Ishikawa (cell line): ENCODE data around the gene SORCS3.

Source experiments
- CEBPB ChIP-seq: IDR thresholded peaks from 2 replicates; pipeline ENCODE4 v1.6.1; 2012
- CREB1 ChIP-seq: IDR thresholded peaks from 2 replicates; pipeline ENCODE4 v1.6.1; 2012; ENCODE audit warnings: low read depth
- EGR1 ChIP-seq: IDR thresholded peaks from 2 replicates; pipeline ENCODE4 v1.6.1; 2012
- EP300 ChIP-seq: IDR thresholded peaks from 2 replicates; pipeline ENCODE4 v1.6.1; 2012; ENCODE audit warnings: borderline replicate concordance
- FOXM1 ChIP-seq: IDR thresholded peaks from 2 replicates; pipeline ENCODE4 v1.6.1; 2012; ENCODE audit warnings: low read depth, borderline replicate concordance
- NFIC ChIP-seq: IDR thresholded peaks from 2 replicates; pipeline ENCODE4 v1.6.1; 2012
- RAD21 ChIP-seq: IDR thresholded peaks from 2 replicates; pipeline ENCODE4 v1.6.1; 2012; ENCODE audit warnings: low read depth
- TAF1 ChIP-seq: IDR thresholded peaks from 2 replicates; pipeline ENCODE4 v1.6.1; 2012; ENCODE audit warnings: low read depth, mild to moderate bottlenecking
- TCF12 ChIP-seq: IDR thresholded peaks from 2 replicates; pipeline ENCODE4 v1.6.1; 2012; ENCODE audit warnings: low read depth
- TEAD4 ChIP-seq: IDR thresholded peaks from 2 replicates; pipeline ENCODE4 v1.6.1; 2012
- USF1 ChIP-seq: IDR thresholded peaks from 2 replicates; pipeline ENCODE4 v1.6.1; 2012
- YY1 ChIP-seq: IDR thresholded peaks from 2 replicates; pipeline ENCODE4 v1.6.1; 2012; ENCODE audit warnings: low read depth
- ZBTB7A ChIP-seq: IDR thresholded peaks from 2 replicates; pipeline ENCODE4 v1.6.1; 2012; ENCODE audit warnings: low read depth
- TF ChIP-seq, protein P1 (sequence below): IDR thresholded peaks from 2 replicates; pipeline ENCODE4 v1.6.1; 2012
- TF ChIP-seq, protein P2 (sequence below): IDR thresholded peaks from 2 replicates; pipeline ENCODE4 v1.6.1; 2012; ENCODE audit warnings: low read depth, mild to moderate bottlenecking

SORCS3 gene

DNA sequence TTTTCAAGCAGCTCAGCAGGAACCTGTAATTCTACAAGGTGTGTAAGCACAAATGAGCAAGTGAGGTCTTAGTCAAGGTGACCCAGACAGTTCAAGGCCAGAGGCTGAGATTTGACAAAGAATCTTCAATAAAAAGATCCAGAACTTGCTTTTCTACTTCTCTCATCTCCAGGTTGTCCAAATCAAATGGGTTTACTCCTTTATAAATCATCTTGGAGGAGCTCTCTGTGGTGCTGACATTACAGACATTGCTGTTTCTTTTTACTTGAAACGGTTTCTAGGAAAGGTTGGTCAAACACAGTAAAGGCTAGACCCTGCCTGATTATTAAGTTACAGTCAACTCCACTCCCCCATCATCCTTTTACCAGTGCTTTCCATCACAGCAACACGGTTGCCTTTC is 504.6 kb downstream of the SORCS3 start:
- TF ChIP-seq CEBPB (no peak), FOXM1 (no peak), EGR1 (no peak), TCF12 (no peak), TAF1 (no peak), CREB1 (no peak), NFIC (no peak), RAD21 (no peak), ZBTB7A (no peak), TEAD4 (no peak), USF1 (no peak), YY1 (no peak), EP300 (no peak)
- TF ChIP-seq, protein P1, sequence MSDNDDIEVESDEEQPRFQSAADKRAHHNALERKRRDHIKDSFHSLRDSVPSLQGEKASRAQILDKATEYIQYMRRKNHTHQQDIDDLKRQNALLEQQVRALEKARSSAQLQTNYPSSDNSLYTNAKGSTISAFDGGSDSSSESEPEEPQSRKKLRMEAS, result no peak
- TF ChIP-seq, protein P2, sequence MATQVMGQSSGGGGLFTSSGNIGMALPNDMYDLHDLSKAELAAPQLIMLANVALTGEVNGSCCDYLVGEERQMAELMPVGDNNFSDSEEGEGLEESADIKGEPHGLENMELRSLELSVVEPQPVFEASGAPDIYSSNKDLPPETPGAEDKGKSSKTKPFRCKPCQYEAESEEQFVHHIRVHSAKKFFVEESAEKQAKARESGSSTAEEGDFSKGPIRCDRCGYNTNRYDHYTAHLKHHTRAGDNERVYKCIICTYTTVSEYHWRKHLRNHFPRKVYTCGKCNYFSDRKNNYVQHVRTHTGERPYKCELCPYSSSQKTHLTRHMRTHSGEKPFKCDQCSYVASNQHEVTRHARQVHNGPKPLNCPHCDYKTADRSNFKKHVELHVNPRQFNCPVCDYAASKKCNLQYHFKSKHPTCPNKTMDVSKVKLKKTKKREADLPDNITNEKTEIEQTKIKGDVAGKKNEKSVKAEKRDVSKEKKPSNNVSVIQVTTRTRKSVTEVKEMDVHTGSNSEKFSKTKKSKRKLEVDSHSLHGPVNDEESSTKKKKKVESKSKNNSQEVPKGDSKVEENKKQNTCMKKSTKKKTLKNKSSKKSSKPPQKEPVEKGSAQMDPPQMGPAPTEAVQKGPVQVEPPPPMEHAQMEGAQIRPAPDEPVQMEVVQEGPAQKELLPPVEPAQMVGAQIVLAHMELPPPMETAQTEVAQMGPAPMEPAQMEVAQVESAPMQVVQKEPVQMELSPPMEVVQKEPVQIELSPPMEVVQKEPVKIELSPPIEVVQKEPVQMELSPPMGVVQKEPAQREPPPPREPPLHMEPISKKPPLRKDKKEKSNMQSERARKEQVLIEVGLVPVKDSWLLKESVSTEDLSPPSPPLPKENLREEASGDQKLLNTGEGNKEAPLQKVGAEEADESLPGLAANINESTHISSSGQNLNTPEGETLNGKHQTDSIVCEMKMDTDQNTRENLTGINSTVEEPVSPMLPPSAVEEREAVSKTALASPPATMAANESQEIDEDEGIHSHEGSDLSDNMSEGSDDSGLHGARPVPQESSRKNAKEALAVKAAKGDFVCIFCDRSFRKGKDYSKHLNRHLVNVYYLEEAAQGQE, result no peak; the same call in 1 of the 2 replicates

GRCh38 chr10:105146436-105146835 is 505.3 kb downstream of the SORCS3 start:
- TF ChIP-seq, protein P2, result no peak
- TF ChIP-seq, protein P1, result no peak
- no peak for TF ChIP-seq RAD21
- no peak for TF ChIP-seq TCF12
- TF ChIP-seq YY1, result no peak

DNA sequence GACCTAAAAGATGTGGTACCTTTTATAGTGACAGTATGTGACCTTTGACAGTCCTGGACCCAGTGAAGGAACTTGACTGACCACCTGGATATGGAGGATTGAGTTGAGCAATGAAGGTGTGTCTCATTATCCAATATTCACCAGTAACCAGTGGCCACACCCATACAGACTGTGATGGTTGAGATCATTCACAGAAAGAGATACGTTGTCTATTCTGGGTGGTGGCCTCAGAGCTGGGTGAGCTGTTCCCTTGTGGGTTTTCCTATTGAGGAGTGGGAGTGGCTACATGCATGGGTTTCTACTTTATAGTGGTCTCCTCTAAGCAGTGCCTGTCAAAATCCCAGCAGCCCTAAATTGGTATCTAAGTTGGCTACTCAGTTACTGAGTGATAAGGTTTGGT is 507.4 kb downstream of the SORCS3 start:
- TF ChIP-seq TCF12 (no peak), ZBTB7A (no peak), FOXM1 (no peak), NFIC (no peak), CEBPB (no peak), YY1 (no peak), USF1 (no peak), TEAD4 (no peak), EGR1 (no peak), EP300 (no peak), CREB1 (no peak), RAD21 (no peak), TAF1 (no peak)
- TF ChIP-seq, protein P2, result no peak
- TF ChIP-seq, protein P1, result no peak

- TF ChIP-seq EP300 (no peak), TEAD4 (no peak)
- TF ChIP-seq, protein P2, result no peak
These were observed 507.8 kb downstream of the SORCS3 start for GRCh38 chr10:105148921-105149320.
